NCI-H2107 treated with DMSO at 0.1 percent for 48 hours (cell line): Measurements from ENCODE around the gene EXOC4.

Experiments
- DNase-seq: peaks from one replicate; lab custom pipeline; 2025; ENCODE audit not compliant: unreplicated experiment; lab: John Stamatoyannopoulos, UW

The EXOC4 gene

DNA sequence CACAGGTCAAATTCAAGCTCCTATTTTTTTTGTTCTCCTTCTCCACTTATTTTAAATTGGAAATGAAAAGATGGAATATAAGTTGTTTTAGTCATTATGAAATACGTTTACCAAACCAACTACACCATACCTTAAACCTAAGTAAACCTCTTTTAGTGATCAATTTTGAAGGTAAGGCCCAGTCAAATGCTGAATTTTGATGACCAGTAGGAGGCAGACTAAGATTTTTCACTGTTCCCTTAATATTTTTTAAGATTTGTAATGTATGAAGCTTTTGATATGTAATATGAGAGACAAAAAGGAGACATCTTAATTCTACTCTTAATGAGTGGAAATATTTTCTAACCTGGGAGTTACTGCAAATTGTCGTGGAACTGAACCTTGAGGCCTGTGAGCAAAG is 311.6 kb downstream of the EXOC4 start:
- DNase-seq, result no peak

DNA sequence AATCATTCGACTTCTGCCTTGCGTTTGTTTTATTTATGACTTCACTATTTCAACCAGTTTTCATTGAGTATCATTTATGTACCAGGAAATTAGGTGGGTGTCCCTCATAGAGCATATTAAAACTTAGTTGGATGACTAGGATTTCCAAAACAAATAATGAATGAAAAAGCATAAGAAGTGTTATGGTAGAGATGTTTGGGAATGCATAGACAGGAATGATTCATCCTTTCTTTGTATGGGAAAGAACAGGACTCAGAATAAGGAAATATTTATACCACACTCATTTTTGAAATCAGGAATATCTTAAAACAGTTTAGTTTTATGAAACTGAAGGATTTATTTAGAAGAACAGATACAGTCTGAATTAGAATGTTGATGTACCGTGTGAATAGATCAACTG is 315.7 kb downstream of the EXOC4 start:
- no peak for DNase-seq

DNA sequence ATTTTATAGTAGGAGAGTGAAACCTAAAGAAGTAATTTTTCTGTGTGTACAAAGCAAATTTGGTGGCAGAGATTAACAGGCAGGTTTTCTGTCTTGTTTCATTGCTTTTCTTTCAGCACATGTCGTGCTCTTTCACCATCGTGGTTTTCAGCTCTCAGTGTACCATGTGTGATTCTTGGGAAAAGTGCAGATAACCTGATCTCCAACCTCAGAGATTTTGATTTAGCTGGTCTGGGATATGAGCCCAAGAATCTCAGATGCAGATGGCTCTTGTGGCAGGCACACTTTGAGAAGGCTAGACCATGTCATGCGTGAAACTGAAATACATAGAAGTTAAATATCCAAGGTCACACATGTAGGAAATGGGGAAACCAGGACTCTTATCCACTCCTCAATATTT is 317.4 kb downstream of the EXOC4 start:
- no peak for DNase-seq

DNA sequence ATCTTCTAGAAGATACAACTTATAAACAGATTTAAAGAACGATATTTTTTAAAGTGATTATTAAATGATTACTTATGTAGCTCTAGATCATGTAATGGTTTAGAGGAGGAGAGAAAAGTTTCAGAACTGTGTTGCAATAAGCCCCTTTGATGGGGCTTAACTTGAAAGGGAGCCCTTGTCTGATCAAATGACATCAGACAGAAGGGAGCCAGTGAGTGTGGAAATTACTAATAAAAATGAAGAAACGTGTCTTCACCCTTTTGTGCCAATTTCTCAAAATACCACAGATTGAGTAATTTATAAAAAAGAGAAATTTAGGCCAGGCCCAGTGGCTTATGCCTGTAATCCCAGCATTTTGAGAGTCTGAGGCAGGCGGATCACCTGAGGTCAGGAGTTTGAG is 318.2 kb downstream of the EXOC4 start:
- no peak for DNase-seq

DNA sequence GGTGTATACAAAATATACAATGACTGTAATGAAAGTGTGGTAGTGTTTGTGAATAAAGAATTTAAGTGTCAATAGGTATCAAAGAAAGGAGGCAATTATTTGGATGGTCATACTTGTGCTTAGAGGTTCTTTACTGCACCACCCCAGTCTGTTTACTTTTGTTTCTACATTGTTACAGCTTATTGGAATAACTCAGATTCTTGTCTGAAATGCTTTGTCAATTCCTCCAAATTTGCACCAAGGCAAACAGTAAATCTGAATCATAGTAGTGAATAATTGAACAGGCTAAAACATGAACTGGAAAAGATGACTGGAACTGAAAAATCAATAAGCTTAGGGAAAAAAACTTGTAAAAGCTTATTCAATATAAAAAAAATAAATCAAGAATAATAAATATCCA is 319.2 kb downstream of the EXOC4 start:
- DNase-seq, result no peak

DNA sequence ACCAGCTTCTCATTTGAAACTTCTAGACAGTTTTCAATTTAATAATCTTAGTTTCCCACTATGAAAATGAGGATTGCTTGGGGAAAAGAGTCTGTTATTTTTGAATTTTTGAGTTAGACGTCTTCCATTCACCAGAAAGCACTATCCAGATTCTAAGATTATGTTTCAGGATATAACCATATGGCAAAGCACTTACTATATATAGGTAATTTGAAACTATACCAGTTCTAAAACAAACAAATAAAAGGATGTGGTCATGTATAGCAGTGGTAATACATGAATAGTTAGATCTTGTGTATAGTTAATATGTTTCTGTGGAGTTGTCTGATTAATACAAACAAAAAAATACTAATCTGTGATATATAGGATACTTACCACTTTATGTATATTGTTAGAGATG is 320.0 kb downstream of the EXOC4 start:
- DNase-seq, result no peak

DNA sequence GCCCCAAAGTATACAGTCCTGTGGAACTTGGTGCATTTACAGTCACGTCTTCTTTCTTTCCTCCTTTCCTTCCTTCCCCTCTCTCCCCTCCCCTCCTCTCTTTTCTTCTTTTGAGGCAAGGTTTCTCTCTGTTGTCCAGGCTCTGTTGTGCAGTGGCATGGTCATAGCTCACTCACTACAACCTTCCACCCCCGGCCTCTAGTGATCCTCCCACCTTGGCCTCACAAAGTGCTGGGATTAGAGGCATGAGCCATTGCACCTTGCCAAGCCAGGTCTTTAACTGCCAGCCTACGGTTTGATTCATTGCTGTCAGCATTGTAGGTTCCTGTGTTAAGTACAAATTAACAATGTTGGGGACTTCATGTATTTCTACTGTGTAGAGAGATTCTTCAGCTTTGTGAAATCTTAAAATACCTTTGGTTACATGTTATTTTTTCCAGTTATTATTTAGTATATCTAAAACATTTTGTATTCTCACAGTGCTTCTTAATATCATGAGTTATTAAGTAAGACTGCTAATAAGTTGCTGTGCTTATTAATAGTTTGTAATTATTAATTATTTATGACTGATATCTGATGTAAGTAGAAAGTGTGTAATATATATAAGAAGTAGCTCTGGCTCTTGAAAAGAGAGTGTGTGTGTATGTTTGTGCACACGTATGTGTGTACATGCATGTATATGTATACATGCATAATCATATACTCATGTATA is 320.8 kb downstream of the EXOC4 start:
- DNase-seq, result no peak

DNA sequence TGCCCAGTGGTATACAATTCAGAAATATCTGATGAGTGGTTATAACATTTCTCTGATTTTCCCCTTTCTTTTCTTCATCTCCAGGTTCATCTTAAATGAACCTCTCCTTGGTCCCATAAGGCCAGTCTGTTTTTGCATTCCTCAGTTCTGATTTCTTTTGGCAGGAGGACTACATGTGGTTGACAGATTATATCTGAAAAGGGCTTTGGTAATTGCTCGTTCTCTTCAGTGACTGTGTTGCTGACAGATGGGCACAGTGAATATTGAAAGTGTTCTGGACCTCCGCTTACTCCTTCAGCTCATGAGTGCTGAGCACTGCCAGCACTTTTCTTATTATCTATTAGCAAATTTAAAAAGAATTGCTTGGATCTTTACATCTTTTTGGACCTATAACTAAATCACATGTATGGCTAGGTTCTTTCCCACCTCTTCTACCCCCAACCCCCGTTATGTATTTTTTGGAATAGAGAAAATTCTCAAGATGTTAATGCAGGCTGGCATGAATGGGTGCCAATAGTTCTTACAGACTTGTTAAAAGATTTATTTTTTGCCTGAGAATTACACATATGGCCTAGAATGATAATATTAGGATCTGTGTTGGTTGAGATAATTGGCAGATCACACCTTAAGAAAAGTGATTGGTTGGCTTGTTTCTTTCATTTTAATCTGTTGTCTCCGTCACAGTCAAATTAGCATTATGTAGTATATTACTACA is 323.0 kb downstream of the EXOC4 start:
- no peak for DNase-seq

DNA sequence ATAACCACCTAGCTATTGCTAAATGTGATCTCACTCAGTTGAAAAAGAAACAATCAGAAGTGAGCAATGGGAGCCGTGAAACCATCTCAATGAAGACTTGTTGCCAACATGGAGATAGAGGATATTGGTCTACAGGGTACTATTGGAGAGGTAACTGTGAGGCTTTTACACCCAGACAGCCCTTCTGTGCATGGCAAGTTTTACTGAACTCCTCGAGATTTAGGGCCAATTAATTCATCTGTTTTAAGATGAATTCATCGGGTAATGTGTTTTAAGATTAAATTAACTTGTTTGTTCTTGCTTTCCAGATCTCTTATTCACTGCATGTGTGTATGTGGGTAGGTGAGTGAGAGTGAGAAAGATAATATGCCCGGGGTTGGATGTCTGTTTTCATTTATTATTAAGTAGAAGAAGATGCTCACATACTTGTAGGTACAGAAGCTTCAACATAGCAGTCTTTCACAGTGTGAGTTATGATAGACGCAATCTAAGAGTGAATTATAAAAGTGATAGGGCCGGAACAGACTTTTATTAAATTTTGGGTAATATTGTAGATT is 323.8 kb downstream of the EXOC4 start:
- no peak for DNase-seq

DNA sequence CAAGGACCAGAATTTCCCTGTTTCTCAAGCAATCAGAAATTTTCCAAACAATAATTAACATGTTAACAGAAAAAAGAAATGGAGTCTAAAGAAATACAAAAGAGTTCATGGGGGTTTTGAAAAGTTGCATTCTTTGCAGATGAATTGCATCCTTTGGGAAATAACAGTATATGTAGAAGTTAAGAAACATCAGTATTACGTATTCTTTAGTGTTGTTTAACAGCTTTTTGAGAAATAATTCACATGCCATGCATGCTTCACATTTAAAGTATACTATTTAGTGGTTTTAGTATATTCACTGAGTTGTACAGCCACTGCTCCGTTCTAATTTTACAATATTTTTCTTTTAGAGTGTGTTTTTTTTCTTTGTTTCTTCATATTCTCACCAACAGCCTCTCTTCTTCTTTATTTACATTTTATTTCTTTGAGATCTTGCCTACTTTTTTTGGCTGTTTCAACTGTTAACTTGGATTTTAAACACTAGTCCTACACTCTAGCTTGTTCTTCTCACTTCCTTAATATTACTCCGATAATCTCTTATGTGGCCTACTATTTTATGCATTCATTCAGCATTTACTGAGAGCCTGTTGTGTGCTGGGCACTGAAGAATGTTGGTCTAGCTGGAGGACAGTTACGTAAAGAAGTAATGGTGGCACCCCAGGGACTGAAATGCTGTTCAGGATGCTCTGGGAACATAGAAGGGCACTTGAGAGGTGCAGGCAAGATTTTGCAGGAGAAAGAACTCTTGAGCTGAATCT is 330.1 kb downstream of the EXOC4 start:
- no peak for DNase-seq

DNA sequence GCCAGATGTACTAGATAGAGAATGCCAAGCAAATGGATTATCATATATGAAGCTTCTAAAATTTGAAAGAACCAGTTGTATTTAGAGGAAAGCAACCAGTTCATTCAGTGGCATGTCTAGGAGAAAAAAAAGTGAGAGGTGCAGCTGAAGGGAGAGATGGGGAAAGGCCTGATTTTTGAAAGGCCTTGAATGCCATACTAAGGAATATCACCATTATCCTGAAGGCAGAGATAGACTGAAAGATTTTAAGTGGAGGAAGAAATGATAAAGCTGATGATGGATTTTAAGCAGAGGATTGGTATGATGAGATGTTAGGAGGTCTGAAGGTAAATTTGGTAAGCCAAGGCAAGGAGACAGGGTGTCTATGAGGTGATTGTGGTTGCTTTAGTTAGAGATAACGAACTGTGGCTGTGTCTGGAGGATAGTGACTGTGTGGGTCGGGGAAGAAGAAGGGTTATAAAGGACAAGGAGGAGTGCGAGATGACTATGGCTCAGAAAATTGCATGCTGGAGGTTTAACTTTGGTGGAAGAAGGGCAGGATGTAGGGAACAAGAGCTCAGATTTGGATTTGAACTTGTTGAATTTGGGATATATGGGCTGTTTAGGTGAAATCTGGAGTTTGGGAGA is 330.8 kb downstream of the EXOC4 start:
- no peak for DNase-seq

DNA sequence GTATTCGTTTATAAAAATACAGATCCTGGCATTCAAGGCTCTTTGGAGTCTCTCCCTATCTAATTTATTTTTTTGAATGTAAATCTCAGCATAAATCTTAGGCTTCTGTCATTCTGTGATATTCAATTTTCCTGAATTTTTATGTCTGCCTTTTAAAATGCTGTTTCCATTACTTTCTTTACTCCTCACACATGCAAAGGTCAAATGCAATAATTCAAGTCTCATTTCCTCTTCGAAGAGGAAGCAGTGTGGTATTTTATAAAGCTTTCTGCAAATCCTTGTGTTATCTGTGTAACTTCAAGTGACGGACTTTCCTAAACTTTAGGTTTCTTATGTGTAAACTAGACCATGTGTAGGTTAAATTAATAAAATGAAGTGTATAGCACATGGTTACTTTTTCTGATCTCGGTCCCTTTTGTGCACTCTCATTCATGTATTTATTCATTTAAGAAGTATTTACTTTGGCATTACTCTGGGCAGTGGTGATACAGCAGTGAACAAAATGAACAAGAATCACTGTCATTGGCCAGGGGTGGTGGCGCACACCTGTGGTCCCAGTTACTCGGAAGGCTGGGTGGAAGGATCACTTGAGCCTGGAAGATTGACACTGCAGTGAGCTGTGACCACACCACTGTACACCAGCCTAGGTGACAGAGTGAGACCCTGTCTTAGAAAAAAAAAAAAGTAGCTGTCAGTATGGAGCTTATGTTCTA is 332.2 kb downstream of the EXOC4 start:
- no peak for DNase-seq

DNA sequence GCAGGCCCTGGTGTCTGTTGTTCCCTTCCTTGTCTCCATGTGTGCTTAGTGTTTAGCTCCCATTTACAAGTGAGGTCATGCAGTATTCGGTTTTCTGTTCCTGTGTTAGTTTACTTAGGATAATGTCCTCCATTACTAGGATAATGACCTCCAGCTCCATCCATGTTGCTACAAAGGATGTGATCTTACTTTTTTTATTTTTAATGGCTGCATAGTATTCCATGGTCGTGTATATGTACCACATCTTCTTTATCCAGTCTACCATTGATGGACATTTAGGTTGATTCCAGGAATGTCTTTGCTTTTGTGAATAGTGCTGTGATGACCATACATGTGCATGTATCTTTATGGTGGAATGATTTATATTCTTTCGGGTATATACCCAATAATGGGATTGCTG is 333.4 kb downstream of the EXOC4 start:
- DNase-seq, result no peak

DNA sequence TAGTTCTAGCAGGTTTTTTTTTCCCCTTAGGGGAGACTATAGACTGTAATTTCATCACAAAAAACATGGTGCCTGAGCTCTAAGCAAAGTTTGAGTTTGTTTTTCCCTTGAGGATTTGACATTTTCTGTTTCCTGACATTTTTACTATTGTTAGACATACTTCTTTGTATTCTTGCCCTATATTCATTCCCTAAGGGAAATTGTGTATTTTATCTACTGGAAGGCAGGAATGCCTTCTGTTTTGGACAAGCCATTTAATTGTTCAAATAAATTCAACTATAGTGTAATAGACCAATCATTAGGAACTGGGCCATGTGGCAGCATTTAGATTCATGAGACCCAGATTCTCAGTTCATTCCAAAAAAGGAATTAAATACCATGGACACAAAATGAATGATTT is 335.0 kb downstream of the EXOC4 start:
- no peak for DNase-seq

DNA sequence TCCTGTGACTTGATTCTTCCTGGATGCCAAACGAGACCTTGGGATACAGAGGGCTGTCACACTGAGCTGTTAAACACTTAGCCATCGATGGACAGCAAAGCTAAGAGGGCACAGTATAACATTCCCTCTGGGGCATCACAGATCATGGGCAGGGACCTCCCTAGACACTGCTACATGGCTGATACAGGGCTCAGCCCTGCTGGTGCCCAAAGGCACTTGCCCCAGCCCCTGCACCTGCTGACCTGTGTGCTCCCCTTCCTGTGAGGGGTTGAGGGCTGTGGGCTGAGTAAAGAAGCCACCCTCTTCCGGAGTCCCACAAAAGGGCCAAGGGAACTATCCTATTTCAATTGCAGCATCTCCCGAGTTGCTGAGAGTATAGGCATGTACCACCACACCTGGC is 337.9 kb downstream of the EXOC4 start:
- DNase-seq, result no peak

DNA sequence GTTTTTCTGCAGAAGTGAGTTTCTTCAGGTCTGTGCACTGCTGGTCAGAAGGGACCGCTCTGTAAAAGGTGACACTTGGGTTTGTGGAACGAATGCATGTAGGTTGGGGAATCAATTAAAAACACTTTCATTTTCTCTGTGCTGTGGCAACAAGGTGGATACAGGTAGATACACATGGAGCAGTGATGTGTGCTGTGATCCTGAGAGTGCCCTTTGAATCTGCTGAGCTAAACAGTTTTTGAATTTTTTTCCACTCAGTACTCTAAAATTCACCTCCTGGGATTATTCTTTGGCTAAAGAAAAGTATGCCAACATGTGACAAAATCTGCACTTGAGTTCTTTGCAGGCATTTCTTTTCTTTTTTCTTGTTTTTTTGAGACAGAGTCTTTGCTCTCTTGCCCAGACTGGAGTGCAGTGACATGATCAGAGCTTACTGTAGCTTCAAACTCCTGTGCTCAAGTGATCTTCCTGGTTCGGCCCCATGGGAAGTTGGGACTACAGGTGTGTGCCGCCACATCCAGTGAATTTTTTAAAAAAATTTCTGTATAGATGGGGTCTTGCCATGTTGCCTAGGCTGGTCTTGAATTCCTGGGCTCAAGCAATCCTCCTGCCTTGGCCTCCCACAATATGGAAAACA is 338.9 kb downstream of the EXOC4 start:
- no peak for DNase-seq

DNA sequence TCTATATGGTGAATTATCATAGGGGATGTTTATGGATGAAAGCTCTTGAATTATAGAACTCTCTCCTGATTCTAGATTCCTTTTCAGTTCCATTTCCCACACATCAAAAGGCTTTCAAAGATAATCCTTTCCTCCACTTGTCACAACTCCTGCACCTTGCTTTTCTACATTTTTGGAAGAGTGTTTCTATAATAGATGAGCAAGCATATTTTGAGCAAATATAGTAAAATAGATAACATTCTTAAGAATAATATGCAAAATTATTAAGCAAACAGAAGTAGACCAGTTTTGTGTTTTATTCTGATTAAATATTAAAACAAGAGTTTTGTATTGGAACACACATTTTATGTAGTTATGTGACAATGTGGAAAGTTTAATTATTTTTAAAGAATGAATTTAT is 340.7 kb downstream of the EXOC4 start:
- no peak for DNase-seq

DNA sequence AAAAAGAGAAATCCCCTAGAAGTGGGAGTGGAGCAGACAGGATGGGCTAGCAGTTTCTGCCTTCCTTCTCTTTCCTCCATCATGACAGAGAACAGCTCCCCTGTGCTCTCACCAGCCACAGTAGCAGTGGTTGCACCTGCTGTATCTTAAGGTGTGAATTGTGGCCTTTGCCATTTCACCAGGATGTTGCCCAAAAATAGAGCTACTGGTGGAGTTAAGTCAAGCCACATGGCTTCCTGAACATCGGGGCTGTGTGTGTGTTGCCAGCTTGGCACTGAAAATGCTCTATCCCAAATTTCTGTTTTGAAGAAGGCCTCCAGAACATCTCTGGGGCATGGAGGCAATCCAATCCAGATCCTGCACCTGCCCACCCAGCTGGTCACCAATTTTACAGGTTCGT is 348.7 kb downstream of the EXOC4 start:
- DNase-seq, result no peak

DNA sequence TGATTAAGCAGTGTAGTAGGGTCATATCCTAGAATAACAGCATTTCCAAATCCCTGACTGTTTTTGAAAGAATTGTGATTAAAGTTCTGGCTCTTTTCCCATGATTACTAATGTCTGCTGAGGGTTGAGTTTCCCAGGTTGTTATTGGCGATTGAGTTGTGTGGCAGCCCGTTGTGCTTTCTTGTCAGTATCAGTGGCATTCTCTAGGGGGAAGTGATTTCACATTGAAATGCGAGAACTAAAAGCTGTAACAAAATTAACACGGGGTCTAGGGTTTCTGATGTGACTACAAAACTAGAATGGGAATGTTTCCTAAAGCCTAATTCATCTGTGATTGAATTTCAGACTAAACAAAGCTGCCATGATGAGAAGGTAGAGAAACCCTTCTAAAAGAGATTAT is 349.4 kb downstream of the EXOC4 start:
- DNase-seq, result peak; percentile 84

DNA sequence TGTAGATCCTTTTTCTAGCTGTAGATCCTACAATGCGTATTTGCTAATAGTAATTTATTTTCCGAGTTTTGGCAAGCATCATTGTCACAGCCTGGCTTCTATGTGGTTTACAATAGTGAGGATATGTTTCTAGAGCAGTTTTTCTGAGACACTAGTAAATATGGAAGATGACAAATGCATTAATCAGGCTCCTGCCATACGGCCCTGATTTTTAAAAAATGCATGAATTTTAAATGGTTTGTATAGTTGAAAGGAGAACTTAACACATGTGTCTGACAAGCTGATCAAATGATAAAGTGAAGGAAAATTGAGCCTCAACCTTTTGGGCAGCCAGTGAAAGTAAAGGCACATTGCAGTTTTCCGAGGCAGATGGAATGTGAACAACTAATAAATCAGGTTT is 354.1 kb downstream of the EXOC4 start:
- DNase-seq, result no peak
